Glomerular visceral epithelial cell (primary cell): ENCODE data around the gene MYH13.
"Not testable (repeated sequence)": the region's sequence is repeated elsewhere in the genome, so short reads cannot be mapped to it uniquely, and the experiment has no call there.

Experiments
- DNase-seq: peaks from one replicate; pipeline ENCODE4 v3.0.0-alpha.2; 2016; ENCODE audit errors: extremely low spot score

The MYH13 gene

DNA sequence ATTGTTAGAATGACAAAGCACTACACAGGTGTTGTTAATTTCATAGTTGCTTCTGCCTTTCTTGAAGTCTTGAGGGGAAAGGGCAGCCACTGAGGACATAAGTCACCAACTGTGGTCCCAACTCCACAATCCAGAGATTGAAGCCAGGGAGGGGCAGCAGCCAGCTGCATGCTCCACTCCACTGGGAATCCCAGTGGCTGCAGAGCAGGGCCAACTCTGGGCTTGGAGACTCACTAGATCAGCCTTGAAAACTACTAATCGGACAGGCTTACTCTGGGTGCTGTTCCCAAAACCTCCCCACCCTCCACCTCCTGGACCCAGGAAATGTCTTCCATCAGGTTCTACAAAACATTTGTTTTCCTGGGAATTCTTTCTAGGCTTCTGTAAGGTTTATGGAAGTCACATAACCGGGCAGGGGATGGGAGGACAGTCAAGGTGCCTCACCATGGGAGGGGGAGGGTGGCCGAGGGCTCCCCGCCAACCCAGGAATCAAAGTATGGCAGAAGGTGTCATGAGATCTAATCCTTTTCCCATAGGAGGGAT, 68.0 kb downstream of the MYH13 start:
- no peak for DNase-seq

DNA sequence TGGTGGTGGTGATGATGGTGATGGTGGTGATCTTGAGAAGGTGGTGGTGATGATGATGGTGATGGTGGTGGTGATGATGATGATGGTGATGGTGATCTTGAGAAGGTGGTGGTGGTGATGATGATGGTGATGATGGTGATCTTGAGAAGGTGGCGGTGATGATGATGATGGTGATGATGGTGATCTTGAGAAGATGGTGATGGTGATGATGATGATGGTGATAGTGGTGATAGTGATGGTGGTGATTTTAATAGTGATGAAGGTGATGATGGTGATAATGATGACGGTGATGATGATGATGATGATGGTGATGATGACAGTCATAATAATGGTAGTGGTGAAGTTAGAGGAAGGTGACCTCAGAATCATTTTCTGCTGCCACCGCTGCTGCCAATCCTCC, 75.1 kb downstream of the MYH13 start:
- no peak for DNase-seq

DNA sequence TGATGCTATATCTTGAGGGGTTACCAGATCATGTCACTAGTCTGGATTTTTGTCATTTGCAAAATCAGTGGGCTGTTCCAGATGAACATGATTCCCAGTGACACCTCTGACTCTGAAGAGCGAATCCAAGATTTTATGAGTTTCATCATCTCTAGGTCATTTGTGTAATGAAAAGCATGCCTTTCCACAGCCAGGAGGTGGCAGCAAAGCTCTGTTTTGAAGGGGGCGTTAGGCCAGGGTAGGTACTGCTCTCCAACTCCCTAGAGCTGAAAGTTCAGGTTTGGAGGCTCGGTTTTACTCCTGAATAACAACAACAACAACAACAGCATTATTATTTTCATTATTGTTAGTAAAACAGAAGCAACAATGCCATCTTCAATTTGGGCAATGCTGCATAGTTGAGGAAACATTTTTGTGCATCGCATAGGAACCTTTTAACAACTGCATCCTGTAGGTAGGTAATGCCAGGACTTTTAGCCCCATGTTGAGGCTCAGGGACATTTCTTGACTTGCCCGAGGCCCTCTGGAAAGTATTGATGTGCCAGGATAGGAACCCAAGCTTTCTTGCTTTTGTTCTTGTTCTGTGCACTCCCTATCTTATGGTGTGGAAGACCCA, 77.0 kb downstream of the MYH13 start:
- DNase-seq = no peak

DNA sequence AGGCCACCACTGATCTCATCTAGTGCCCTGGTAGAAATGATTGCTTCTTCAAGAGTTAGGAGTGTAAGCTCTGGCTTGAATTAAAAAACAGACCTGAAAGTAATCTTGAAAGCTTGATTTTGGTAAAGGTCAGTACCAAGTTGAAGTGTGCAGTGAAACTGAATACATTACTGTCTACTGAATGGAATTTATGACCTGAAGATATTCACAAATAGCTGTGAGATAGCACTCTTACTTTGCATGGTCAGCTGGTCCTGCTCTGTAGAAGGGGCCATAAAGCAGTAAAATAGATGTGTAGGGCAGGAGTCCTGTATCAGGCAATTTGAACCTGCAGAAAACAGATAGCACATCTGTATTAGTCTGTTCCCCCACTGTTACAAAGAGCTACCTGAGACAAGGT, 78.6 kb downstream of the MYH13 start:
- no peak for DNase-seq

DNA sequence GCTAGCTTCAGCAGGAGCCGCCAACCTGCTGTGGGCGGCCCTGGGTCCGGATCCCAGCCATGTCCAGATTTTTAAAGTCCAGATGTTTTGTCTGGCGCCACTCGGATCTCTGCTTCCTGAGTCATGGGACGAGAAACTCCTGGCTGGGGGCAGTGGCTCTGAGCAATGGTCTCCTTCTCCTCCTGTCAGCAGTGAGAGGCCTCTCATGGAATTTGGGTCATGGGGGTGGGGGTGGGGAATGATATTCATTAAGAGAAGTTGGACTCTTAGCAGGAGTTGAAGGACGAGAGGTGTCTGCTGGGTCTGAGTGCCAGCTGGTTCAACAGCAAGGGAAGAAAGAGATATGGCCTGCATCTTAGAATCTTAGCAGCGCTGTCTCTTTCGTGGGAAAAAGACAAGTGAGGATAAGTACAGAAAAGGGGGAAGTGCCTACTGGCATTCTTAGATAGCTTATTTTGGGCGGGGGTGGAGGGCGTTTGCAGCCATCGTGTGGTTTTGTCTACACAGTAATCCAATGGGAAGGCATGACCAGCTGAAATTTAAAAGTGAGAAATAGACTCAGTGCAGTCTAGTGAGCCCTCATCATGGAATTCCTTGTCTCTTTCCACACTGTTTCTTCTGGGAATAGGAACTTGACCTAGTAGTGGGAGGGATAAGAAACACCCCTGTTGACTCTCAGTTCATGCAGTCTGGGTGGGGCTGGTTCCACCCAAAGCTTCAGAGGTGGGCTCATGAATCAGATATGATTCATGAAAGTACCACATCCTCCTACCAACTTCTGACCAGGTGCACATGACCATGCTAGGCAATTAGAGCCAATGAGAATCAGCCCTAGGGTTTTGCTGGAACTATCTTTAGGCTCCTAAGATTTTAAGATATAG, 80.5 kb downstream of the MYH13 start:
- no peak for DNase-seq

DNA sequence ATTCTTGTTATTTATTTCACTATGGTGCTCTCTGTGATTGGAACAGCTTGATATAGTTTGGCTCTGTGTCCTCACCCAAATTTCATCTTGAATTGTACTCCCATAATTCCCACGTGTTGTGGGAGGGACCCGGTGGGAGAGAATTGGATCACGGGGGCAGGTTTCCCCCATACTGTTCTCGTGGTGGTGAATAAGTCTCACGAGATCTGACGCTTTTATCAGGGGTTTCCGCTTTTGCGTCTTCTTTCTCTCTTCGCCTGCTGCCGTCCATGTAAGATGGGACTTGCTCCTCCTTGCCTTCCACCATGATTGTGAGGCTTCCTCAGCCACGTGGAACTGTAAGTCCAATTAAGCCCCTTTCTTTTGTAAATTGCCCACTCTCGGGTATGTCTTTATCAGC, 81.2 kb downstream of the MYH13 start:
- not testable (repeated sequence) for DNase-seq

DNA sequence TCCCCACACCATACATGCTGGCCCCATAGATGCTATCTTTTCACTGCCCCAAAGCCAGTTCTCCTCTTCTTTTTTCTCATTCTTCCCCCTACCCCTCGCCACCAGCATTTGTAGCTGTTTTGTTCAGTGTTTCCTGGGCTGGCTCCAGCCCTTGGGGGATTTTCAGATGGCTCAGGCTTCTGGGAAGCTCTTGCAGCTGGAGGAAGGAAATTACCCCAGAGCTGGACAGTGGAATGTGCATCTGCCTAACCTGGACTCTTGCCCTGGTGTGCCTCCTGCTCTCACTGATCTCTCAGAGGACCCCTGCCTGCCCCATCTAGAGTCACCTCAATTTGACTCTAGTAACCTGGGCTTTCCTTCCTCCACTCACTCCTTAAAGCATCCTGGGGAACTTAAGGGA, 82.8 kb downstream of the MYH13 start:
- no peak for DNase-seq

DNA sequence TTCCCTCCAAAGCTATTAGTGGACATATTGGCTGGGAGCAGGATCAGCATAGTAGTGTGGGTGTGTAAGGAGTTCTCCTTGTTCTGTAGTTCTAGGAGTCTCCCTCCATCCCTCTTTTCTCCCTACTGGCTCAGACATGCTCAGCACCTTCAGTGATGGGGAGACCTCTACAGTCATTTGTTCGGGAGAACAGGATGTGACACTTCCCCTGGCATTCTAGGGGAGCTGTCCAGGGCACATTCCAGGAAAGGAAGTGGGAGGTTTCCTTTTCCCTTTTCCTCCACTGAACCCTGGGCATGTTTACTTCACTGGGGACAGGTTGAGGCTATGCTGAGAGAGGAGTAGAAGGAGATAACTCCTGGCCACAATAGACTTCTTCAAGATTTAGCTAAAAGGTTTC, 86.5 kb downstream of the MYH13 start:
- no peak for DNase-seq

DNA sequence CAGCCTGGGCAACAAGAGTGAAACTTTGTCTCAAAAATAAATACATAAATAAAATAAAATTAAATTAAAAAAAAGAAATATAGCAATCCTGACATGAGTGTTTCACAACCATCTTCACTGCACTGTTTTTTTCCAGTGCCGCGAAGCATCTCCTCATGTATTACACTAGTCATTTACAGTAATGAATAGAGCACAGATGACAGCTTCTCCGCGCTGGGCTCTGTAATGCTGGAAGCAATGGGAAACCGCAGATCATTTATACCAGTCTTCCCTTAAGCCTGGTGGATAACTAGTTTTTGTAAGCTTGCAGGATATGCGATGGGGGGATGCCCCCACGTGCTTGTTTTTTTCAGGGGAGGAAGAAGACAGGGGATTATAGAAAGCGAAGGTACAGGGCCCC, 86.9 kb downstream of the MYH13 start:
- no peak for DNase-seq

DNA sequence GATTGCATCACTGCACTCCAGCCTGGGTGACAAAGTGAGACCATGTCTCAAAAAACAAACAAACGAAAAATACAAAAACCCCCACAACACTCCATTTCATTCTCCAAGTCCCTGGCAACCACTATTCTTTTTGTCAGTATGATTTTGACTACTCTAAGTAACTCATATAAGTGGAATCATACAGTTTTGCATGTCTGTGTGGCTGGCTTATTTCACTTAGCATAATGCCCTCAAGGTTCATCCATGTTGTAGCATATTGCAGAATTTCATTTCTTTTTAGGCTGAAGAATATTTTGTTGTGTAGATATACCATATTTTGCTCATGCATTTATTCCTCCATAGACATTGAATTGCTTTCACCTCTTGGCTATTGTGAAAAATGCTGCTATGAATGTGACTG, 92.7 kb downstream of the MYH13 start:
- no peak for DNase-seq

DNA sequence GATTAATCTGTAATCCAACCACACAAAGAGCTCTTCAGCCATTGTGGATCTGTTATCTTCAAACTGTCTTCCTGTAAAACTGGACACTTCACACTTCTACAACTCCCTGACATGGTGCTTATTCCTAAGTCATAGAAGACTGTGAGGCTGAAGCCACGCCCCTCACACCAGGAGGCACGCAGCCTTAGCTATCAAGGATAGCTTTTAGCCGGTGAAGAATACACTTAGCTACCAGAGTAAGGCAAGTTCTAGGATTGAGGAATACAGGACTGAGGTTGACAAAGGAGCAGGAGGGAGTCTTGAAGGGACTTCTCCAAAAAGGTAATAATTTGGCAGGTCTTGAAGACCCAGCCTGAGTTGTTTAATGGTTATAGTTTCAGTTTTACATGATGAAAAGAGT, 94.6 kb downstream of the MYH13 start:
- no peak for DNase-seq

DNA sequence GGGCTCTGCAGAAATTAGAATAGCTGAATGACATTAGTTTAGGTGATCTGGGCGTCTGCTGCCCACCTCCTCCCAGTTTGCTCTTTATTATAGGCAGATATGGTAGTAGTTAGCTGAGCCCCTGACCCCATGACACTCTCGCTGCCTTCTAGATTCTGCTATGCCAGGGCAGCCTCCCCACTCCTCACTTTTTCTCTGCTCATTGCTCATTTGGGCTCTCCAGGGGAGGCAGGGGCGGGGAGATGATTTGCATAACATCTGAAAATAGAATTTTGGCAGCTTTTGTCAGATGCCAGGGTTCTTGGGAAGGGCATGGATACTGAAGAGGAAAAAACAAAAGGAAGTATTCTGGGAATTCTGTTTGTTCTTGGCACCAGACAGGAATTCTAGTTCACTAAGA, 96.4 kb downstream of the MYH13 start:
- DNase-seq = no peak

DNA sequence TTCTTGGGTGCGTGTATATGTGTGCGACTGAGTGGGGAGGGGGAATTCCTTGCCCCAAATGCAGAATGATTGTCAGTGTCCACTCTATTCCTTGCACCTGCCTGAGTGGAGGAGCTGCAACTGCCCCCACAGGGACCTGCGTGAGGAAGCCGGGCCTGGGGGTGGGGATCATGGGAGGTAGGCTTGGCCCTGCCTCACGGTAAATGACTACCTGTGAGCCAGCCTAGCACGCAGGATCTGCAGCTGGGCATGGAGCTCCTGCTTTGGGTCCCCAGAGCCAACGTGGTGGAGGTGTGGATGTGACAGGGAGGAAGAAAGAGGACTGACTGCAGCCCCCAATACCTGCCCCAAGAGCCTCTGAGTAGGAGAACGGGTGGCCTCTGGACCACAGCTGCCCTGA, 97.4 kb downstream of the MYH13 start:
- DNase-seq = no peak

DNA sequence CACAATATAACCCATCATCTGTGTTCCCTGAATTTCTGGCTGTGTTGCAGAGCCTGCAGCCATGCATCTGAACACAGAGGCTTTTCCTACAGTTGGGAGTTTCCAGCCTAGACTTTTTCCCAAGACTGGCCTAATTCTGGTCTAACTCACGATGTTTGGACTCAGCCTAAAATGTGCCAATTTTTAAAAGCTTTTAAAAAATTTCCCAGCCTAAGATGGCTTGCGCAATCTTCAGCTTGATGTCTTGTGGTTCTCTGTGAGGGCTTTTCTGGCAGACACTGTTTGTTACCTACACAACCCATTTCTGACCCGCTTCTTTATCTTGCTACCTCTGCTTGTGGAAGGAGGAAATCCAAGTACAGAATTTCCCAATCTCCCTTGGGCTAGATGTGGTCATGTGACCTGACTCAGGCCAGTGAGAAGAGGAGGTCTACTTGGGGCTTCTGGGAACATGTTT, 101.7 kb downstream of the MYH13 start:
- DNase-seq = no peak

DNA sequence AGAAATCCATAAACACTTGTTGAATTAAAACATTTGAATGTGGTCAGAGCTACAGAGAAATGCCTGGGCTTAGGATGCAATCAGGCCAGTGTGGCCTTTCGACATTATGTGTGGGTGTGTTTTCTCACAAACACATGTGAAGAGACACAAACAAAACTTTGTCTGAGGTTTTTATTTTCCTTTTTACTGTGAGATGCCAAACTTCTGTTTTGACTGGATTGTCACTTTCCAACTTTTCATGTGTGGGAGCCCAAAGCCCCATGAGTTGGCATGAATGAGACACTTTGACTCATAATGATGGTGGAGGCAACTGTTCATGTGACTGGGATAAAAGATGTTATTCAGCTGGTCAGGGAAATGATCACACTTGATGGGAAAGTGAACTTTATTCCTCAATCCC, 102.5 kb downstream of the MYH13 start:
- DNase-seq = no peak

DNA sequence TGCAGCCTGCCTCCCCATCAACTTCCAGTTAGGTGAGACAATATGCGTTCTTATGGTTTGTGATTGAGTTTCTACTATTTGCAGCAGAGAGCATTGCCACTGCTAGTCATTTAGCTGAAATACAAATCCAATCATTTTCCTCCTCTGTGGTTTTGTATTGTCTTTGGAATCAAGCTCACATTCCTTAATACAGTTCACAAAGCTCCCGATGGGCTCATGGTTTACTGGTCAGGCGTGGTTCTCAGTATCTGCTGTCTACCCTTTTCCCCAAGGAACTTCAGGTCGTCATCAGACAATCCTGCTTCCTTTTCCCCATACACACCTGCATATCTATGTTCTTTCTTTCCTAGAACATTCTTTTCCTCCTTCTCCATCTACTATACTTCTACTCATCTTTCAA, 104.8 kb downstream of the MYH13 start:
- DNase-seq = no peak

DNA sequence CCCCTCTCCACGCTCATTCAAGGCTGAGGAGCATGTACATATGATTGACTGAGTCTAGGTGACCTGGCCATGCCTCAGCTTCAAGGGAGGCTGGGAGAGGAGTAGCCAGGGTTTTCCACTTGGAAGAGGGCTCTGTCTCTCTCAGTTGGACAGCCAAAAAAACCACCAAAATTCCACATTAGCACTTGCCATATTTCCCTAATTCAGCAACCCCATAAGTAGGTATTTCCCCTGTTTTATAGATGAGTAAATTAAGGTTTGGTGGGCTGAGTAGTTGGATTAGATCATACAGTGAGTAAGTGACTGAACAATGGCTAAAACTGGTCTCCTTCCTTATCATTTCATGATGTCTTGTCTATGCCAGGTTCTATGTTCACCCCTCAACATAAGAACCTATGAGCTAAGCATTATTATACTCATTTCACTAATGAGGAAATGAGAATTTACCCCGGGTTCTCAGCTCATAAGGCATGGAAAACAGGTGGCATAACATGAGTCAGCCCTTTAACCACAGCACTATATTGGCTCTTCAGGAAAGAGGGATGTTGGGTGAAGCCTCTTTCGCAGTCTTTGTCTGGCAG, 106.4 kb downstream of the MYH13 start:
- DNase-seq = no peak

DNA sequence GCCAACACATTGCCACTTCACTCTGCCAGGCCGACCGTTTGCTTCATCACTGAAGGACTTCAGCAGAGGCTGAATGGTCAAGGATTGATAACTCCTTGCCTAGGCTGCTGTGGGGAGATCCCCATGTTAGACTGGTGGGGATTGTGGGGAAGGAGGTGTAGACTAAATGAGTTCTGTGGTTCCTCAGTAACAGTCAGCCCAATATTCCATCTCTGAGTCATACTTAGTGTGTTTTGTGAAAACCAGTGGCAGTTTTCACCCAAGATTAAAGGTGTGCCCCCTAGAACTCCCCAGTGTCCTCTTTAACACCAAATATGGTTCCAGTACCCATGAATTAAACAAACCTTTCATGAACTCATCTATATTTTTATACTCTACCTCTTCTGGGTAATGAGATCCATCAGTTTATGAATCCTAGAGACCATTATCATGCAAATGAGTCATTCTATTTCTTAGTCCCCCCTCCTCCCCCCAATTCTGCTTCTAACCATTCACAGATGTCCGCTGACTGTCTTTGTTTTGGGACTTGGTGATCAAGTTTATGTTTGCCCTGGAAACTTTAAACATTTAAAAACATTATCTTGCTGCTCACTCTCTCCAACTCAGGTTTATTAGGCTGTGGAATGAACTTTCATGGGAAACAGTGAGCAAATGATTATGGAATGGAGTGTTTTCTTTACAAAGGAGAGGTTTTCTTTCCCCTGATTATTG, 107.6 kb downstream of the MYH13 start:
- DNase-seq = no peak

DNA sequence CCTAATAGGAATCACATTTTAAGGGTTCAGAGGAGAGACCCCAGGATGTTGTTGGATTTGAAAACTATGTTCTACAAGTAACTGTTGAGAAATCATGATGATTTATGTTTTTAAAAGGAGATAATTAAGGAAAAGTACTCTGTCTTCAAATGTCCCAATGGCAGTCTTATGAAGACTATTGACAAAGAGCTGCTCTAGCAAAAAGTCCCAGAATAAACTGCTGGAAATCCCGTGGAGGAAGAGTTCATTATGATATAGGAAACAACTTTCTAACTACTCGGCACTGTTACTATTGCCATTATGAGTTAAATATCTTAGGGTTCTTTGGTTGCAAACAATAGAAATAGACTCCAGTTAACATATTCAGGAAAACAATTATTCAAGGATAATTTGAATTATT, 108.8 kb downstream of the MYH13 start:
- no peak for DNase-seq

DNA sequence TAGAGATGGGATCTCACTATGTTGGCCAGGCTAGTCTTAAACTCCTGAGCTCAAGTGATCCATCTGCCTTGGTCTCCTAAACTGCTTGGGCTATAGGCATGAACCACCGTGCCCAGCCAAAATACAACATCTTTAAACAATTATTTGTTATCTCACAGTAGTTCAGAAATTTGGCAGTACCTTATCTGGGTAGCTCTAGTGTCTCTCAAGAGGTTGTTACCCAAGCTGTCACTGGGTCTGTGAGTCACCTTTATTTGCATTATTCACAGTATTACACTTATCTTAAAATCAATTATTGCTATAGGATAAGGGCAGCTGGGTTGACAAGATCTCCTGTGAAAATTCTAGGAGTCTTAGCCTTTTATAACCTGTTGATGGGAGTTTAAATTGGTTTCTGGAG, 110.4 kb downstream of the MYH13 start:
- no peak for DNase-seq

DNA sequence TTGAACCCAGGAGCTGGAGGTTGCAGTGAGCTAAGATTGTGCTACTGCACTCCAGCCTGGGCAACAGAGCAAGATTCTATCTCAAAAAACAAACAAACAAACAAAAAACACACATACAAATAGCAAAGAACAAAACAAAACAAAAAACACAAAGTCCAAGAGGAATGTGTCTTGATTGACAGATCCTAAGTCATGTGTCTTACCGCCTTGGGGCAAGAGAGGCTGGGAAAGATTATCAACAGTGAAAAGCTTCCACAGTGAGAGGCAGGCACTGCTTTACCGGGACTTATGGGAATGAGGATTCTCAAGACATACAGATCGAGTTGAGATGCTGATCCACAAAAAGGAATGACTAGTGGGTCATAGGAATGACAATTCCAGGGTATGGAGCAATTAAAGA, 111.7 kb downstream of the MYH13 start:
- no peak for DNase-seq
